Panc1 (cell line): Measurements from ENCODE around the gene SPDYE17.
"Not testable (repeated sequence)": the region's sequence is repeated elsewhere in the genome, so short reads cannot be mapped to it uniquely, and the experiment has no call there.

Experiments used
- CTCF ChIP-seq: fragments of 450-650 bp; IDR thresholded peaks from 2 replicates; pipeline ENCODE4 v1.5.1; 2017; ENCODE audit warnings: mild to moderate bottlenecking
- POLR2AphosphoS5 ChIP-seq: IDR thresholded peaks from 2 replicates; pipeline ENCODE4 v1.6.1; 2012; ENCODE audit warnings: mild to moderate bottlenecking, low read depth, low read length, moderate library complexity
- REST ChIP-seq, 2 experiments: IDR thresholded peaks; 2 replicates each; pipeline ENCODE4 v1.6.1; 2011 to 2012; ENCODE audit warnings: low read depth in 2 of 2, control low read depth in 1 of 2, low read length in 1 of 2, mild to moderate bottlenecking in 1 of 2, moderate library complexity in 1 of 2; ENCODE audit not compliant: insufficient read depth in 1 of 2
- SIN3A ChIP-seq: IDR thresholded peaks from 2 replicates; pipeline ENCODE4 v1.6.1; 2012; ENCODE audit warnings: low read depth, mild to moderate bottlenecking, low read length, moderate library complexity, borderline replicate concordance; ENCODE audit not compliant: insufficient read depth
- TCF7L2 ChIP-seq: IDR thresholded peaks from 2 replicates; pipeline ENCODE4 v1.6.1; 2011; ENCODE audit warnings: mild to moderate bottlenecking, low read depth, low read length, inconsistent platforms

- TF ChIP-seq CTCF; POLR2AphosphoS5; TCF7L2; SIN3A; REST (IDR thresholded peaks at IDR 0.05; ENCODE audit: insufficient read depth in 1 of 2, low read depth in 2 of 2, low read length in 1 of 2): not testable (repeated sequence)
These were observed 47.0 kb upstream of the SPDYE17 start for GRCh38 chr7:77079112-77079511.
